Measurements from ENCODE around the gene EMC9. TPM values are rescaled to one million over a fixed set of nuclear protein-coding genes. Genes with fewer than 3 reads are reported as not detected.

EMC9 gene
- total and polyA plus RNA-seq, 4 donors: 8.6 to 17.8 (median 13.4) TPM

DNA sequence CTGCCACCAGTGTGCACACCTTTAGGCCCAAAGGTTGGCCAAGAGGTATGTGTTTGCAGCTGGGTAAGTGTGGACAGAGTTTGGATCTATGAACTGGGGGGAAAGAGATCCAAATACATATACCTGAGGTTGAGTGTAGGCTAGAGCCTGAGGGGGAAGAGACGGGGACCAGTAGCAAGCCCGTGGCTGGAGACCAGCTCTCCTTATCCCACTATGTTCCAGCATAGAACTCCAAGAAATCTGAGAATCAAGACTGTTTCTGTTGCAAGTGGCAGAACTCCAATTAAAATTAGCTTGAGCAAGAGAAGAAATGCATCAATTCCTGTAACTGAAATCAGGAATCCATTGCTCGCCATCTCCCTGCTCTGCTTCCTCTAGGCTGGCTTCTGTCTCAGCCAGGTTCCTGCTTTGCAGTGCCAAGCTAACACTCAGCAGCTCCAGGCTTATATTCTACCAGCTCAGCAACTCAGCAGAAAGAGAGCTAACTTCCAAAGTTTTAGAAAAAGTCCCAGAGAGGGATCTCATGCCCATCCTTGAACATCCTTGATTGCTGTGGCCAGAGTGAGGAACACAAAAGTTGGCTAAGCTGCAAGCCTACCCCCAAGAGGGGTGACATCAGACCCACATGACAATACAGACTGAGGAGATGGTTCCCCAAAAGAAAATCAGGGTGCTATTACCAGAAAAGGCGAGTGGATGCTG lies 48.7 kb downstream of the EMC9 start:
- Histone ChIP-seq H3K9ac (ENCODE audit: low read depth in 1 of 2, low read length in 2 of 2) (no peak overlapping the region), H3K36me3 (ENCODE audit: control insufficient read depth in 4 of 4, insufficient read depth in 3 of 4, low read depth in 1 of 4, low read length in 3 of 4) (peaks cover 0 to 3% (median 0%) of the 10 kb centered on the region in 4 donors), H3K4me1 (ENCODE audit: control insufficient read depth in 4 of 4, insufficient read depth in 4 of 4, low read length in 3 of 4) (peaks cover 15 to 49% (median 36%) of the 10 kb centered on the region in 4 donors), H3K27ac (ENCODE audit: low read depth in 1 of 2, low read length in 2 of 2) (no peak overlapping the region), H3K4me3 (ENCODE audit: low read depth in 1 of 3, low read length in 3 of 3) (no peak overlapping the region), H3K9me3 (ENCODE audit: control insufficient read depth in 4 of 4, low read length in 3 of 4) (no peaks in the 10 kb centered on the region), H3K27me3 (ENCODE audit: control insufficient read depth in 4 of 4, insufficient read depth in 4 of 4, low read length in 3 of 4) (no peaks in the 10 kb centered on the region)
- 88% methylated on average over 4 of the region's 4 CpGs for WGBS
- no peak for DNase-seq (ENCODE audit: low spot score)
- no peak for TF ChIP-seq JUND (IDR thresholded peaks at IDR 0.05)
- no peak for TF ChIP-seq TAF1 (conservative IDR thresholded peaks at IDR 0.05)
- TF ChIP-seq GABPA (IDR thresholded peaks at IDR 0.05 in 1 of 2, conservative IDR thresholded peaks at IDR 0.05 in 1 of 2): no peak
- no peak for TF ChIP-seq NR2F2 (IDR thresholded peaks at IDR 0.05)
- no peak for TF ChIP-seq RAD21 (IDR thresholded peaks at IDR 0.05)
- TF ChIP-seq, protein P1, sequence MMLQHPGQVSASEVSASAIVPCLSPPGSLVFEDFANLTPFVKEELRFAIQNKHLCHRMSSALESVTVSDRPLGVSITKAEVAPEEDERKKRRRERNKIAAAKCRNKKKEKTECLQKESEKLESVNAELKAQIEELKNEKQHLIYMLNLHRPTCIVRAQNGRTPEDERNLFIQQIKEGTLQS (IDR thresholded peaks at IDR 0.05): no peak
- TF ChIP-seq FOXA1 (IDR thresholded peaks at IDR 0.05): no peak
- TF ChIP-seq HNF4G (IDR thresholded peaks at IDR 0.05): no peak
- TF ChIP-seq HNF4A (conservative IDR thresholded peaks at IDR 0.05): no peak
- no peak for TF ChIP-seq YY1 (IDR thresholded peaks at IDR 0.05)
- no peak for TF ChIP-seq SP1 (IDR thresholded peaks at IDR 0.05)
- TF ChIP-seq, protein P2, sequence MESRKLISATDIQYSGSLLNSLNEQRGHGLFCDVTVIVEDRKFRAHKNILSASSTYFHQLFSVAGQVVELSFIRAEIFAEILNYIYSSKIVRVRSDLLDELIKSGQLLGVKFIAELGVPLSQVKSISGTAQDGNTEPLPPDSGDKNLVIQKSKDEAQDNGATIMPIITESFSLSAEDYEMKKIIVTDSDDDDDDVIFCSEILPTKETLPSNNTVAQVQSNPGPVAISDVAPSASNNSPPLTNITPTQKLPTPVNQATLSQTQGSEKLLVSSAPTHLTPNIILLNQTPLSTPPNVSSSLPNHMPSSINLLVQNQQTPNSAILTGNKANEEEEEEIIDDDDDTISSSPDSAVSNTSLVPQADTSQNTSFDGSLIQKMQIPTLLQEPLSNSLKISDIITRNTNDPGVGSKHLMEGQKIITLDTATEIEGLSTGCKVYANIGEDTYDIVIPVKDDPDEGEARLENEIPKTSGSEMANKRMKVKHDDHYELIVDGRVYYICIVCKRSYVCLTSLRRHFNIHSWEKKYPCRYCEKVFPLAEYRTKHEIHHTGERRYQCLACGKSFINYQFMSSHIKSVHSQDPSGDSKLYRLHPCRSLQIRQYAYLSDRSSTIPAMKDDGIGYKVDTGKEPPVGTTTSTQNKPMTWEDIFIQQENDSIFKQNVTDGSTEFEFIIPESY (IDR thresholded peaks at IDR 0.05): no peak

DNA sequence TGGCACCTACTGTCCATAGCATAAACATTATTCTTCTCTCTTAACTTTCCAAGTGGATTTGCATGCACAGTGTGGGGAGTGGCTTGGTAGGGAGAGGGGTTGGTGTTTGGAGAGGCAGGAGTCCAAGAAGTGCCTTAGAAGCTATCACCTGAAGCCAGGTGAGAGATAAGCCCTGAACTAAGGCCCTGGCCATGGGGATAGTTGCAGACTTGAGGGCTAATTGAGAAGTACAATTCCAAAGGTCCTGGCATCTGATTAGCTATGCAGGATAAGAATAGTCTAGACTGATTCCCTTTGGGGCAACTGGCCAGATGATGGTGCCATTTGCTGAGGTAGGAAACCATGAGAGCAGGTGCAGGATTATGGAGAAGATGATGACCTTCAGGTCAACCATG lies 49.3 kb downstream of the EMC9 start:
- Histone ChIP-seq H3K4me1 (ENCODE audit: control insufficient read depth in 4 of 4, insufficient read depth in 4 of 4, low read length in 3 of 4) (peaks cover 15 to 47% (median 36%) of the 10 kb centered on the region in 4 donors), H3K27ac (ENCODE audit: low read depth in 1 of 2, low read length in 2 of 2) (peak overlapping the region in 1 of 2 donors; percentile 6), H3K9me3 (ENCODE audit: control insufficient read depth in 4 of 4, low read length in 3 of 4) (no peaks in the 10 kb centered on the region), H3K9ac (ENCODE audit: low read depth in 1 of 2, low read length in 2 of 2) (no peak overlapping the region), H3K27me3 (ENCODE audit: control insufficient read depth in 4 of 4, insufficient read depth in 4 of 4, low read length in 3 of 4) (no peaks in the 10 kb centered on the region), H3K4me3 (ENCODE audit: low read depth in 1 of 3, low read length in 3 of 3) (no peak overlapping the region), H3K36me3 (ENCODE audit: control insufficient read depth in 4 of 4, insufficient read depth in 3 of 4, low read depth in 1 of 4, low read length in 3 of 4) (peaks cover 0 to 3% (median 0%) of the 10 kb centered on the region in 4 donors)
- DNase-seq (ENCODE audit: low spot score): no peak
- TF ChIP-seq YY1 (IDR thresholded peaks at IDR 0.05): no peak
- TF ChIP-seq FOXA2 (IDR thresholded peaks at IDR 0.05): no peak
- TF ChIP-seq HNF4A (conservative IDR thresholded peaks at IDR 0.05): peak in 1 of 2 donors; percentile 8
- TF ChIP-seq RAD21 (IDR thresholded peaks at IDR 0.05): no peak
- TF ChIP-seq, protein P2 (IDR thresholded peaks at IDR 0.05): no peak
- no peak for TF ChIP-seq RXRA (IDR thresholded peaks at IDR 0.05)

DNA sequence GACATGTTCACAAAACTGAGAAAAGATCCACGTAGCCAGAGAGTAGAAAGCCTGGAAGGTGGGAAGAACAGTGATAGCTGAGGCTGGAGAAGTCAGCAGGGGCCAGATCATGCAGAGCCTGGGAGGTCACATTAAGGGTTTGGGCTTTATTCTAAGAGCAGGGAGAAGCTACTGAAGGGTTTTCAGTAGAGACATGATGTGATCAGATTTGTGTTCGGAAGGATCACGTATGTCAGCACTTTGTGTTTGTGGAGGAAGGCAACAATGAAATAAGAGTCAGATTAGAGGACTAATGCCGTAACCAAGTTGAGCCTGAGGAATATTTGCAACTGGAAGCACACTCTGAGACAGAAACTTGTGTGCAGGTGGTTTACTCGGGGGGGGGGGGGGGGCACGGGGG lies 51.5 kb downstream of the EMC9 start:
- H3K27ac ChIP-seq (ENCODE audit: low read depth in 1 of 2, low read length in 2 of 2): no peak overlapping the region
- H3K4me1 ChIP-seq (ENCODE audit: control insufficient read depth in 4 of 4, insufficient read depth in 4 of 4, low read length in 3 of 4): peaks cover 8 to 28% (median 23%) of the 10 kb centered on the region in 4 donors
- H3K27me3 ChIP-seq (ENCODE audit: control insufficient read depth in 4 of 4, insufficient read depth in 4 of 4, low read length in 3 of 4): no peaks in the 10 kb centered on the region
- H3K36me3 ChIP-seq (ENCODE audit: control insufficient read depth in 4 of 4, insufficient read depth in 3 of 4, low read depth in 1 of 4, low read length in 3 of 4): no peaks in the 10 kb centered on the region
- H3K4me3 ChIP-seq (ENCODE audit: low read depth in 1 of 3, low read length in 3 of 3): no peak overlapping the region
- WGBS: 82% methylated on average over 6 of the region's 6 CpGs
- H3K9ac ChIP-seq (ENCODE audit: low read depth in 1 of 2, low read length in 2 of 2): no peak overlapping the region
- no peaks in the 10 kb centered on the region for H3K9me3 ChIP-seq (ENCODE audit: control insufficient read depth in 4 of 4, low read length in 3 of 4)
- TF ChIP-seq, protein P3, sequence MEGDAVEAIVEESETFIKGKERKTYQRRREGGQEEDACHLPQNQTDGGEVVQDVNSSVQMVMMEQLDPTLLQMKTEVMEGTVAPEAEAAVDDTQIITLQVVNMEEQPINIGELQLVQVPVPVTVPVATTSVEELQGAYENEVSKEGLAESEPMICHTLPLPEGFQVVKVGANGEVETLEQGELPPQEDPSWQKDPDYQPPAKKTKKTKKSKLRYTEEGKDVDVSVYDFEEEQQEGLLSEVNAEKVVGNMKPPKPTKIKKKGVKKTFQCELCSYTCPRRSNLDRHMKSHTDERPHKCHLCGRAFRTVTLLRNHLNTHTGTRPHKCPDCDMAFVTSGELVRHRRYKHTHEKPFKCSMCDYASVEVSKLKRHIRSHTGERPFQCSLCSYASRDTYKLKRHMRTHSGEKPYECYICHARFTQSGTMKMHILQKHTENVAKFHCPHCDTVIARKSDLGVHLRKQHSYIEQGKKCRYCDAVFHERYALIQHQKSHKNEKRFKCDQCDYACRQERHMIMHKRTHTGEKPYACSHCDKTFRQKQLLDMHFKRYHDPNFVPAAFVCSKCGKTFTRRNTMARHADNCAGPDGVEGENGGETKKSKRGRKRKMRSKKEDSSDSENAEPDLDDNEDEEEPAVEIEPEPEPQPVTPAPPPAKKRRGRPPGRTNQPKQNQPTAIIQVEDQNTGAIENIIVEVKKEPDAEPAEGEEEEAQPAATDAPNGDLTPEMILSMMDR (IDR thresholded peaks at IDR 0.05; ENCODE audit: low read depth, low read length, missing input control): no peak
- no peak for TF ChIP-seq EGR1 (IDR thresholded peaks at IDR 0.05; ENCODE audit: low read depth in 2 of 2)
- TF ChIP-seq, protein P4, sequence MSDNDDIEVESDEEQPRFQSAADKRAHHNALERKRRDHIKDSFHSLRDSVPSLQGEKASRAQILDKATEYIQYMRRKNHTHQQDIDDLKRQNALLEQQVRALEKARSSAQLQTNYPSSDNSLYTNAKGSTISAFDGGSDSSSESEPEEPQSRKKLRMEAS (IDR thresholded peaks at IDR 0.05): no peak
- TF ChIP-seq, protein P5, sequence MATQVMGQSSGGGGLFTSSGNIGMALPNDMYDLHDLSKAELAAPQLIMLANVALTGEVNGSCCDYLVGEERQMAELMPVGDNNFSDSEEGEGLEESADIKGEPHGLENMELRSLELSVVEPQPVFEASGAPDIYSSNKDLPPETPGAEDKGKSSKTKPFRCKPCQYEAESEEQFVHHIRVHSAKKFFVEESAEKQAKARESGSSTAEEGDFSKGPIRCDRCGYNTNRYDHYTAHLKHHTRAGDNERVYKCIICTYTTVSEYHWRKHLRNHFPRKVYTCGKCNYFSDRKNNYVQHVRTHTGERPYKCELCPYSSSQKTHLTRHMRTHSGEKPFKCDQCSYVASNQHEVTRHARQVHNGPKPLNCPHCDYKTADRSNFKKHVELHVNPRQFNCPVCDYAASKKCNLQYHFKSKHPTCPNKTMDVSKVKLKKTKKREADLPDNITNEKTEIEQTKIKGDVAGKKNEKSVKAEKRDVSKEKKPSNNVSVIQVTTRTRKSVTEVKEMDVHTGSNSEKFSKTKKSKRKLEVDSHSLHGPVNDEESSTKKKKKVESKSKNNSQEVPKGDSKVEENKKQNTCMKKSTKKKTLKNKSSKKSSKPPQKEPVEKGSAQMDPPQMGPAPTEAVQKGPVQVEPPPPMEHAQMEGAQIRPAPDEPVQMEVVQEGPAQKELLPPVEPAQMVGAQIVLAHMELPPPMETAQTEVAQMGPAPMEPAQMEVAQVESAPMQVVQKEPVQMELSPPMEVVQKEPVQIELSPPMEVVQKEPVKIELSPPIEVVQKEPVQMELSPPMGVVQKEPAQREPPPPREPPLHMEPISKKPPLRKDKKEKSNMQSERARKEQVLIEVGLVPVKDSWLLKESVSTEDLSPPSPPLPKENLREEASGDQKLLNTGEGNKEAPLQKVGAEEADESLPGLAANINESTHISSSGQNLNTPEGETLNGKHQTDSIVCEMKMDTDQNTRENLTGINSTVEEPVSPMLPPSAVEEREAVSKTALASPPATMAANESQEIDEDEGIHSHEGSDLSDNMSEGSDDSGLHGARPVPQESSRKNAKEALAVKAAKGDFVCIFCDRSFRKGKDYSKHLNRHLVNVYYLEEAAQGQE (IDR thresholded peaks at IDR 0.05): no peak
- no peak for DNase-seq (ENCODE audit: low spot score)

All from liver (tissue), 9 donors.